ENCODE data around the gene TOMM5. TPM values are rescaled to one million over a fixed set of nuclear protein-coding genes. Genes with fewer than 3 reads are reported as not detected.

Gene TOMM5
- total and polyA plus RNA-seq, 2 experiments from 2014 or later: 63.3 to 264 TPM

DNA sequence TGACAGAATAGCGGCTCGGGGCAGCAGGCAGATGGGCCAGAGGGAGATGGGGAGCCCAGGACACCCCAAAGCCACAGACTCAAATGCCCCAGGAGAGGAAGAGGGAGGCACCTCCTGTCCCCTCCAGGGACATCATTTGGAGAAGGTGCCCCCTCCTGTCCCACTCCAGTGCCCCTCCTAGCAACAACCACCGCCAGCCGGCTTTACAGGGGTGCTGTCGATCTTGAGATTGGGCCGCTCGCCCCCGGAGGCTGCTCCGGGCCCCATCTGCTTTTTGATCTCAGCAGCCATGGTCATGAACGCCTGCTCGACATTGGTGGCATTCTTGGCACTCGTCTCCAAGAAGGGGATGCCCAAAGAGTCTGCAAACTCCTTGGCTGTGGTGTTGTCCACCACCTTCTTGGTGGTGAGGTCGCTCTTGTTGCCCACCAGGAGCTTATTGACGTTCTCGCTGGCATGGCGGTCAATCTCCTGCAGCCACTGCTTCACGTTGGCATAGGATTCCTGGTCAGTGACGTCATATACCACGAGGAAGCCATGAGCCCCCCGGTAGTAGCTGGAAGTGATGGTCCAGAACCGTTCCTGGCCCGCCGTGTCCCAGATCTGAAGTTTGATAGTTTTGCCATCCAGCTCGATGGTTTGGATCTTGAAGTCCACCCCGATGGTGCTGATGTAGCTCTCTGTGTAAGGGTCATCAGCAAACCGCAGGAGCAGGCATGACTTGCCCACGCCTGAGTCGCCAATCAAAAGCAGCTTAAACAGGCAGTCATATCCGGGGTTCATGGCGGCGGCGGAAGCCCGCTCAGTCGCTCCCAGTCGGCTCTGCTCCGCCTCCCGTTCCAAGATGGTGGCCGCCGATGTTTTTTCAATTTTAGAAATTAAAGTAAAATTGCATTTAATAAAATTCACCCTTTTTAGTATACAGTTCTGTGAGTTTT is 44.4 kb upstream of the TOMM5 start:
- DNase-seq (ENCODE audit: low read depth in 1 of 2, low spot score in 1 of 2): no peak
- Histone ChIP-seq H3K4me1 (ENCODE audit: low read depth) (no peaks in the 10 kb centered on the region), H3K27ac (no peak overlapping the region), H3K9me3 (ENCODE audit: low read depth) (no peaks in the 10 kb centered on the region), H3K4me3 (no peak overlapping the region), H3K36me3 (no peaks in the 10 kb centered on the region), H3K27me3 (peaks cover 10% of the 10 kb centered on the region)
- TF ChIP-seq, protein P1, sequence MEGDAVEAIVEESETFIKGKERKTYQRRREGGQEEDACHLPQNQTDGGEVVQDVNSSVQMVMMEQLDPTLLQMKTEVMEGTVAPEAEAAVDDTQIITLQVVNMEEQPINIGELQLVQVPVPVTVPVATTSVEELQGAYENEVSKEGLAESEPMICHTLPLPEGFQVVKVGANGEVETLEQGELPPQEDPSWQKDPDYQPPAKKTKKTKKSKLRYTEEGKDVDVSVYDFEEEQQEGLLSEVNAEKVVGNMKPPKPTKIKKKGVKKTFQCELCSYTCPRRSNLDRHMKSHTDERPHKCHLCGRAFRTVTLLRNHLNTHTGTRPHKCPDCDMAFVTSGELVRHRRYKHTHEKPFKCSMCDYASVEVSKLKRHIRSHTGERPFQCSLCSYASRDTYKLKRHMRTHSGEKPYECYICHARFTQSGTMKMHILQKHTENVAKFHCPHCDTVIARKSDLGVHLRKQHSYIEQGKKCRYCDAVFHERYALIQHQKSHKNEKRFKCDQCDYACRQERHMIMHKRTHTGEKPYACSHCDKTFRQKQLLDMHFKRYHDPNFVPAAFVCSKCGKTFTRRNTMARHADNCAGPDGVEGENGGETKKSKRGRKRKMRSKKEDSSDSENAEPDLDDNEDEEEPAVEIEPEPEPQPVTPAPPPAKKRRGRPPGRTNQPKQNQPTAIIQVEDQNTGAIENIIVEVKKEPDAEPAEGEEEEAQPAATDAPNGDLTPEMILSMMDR (IDR thresholded peaks at IDR 0.05; ENCODE audit: low read depth, low read length): no peak

DNA sequence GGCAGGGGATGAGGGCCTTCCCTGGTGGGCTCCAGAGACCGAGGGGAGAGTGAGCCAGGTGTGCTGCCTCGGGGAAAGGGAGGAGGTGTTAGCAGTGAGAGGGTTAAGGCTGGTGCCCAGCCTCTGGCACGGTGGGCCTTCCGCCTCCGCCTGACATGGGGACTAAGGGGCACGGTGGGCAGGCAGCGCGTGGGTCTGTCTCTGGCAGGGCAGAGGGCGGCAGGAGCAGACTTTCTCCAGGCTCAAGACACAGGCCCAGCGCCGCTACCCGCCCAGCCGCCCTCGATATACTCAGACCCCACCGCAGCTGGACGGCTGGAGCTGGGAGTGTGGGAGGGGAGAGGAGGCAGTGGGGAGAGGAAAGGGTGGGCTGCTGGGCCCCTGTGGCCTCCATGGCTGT is 43.4 kb upstream of the TOMM5 start:
- TF ChIP-seq, protein P1 (IDR thresholded peaks at IDR 0.05; ENCODE audit: low read depth, low read length): no peak
- Histone ChIP-seq H3K9me3 (ENCODE audit: low read depth) (no peaks in the 10 kb centered on the region), H3K27ac (no peak overlapping the region), H3K4me1 (ENCODE audit: low read depth) (no peaks in the 10 kb centered on the region), H3K4me3 (no peak overlapping the region), H3K27me3 (peaks cover under 1% of the 10 kb centered on the region), H3K36me3 (no peaks in the 10 kb centered on the region)
- DNase-seq (ENCODE audit: low read depth in 1 of 2, low spot score in 1 of 2): no peak

DNA sequence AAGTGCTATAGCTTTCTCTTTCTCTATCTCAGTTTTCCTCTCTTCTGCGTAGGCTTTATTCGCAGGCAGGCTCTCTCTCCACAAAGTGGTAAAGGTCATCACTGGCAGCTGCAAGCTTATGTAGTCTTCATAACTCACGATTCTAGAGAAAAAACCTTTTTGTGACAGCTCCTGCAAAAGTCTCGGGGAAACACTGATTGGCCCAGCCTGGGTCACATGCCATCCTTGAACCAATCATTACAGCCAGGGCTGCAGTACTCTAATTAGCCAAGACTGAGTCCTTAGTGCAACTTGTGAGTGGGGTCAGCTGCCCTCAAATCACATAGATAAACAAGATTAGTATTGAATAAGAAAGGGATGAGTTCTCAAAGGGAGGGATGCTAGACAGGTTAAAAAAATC is 40.1 kb upstream of the TOMM5 start:
- TF ChIP-seq, protein P1 (IDR thresholded peaks at IDR 0.05; ENCODE audit: low read depth, low read length): no peak
- Histone ChIP-seq H3K27me3 (no peaks in the 10 kb centered on the region), H3K9me3 (ENCODE audit: low read depth) (no peaks in the 10 kb centered on the region), H3K4me3 (no peak overlapping the region), H3K36me3 (no peaks in the 10 kb centered on the region), H3K4me1 (ENCODE audit: low read depth) (no peaks in the 10 kb centered on the region), H3K27ac (no peak overlapping the region)
- DNase-seq (ENCODE audit: low read depth in 1 of 2, low spot score in 1 of 2): no peak

DNA sequence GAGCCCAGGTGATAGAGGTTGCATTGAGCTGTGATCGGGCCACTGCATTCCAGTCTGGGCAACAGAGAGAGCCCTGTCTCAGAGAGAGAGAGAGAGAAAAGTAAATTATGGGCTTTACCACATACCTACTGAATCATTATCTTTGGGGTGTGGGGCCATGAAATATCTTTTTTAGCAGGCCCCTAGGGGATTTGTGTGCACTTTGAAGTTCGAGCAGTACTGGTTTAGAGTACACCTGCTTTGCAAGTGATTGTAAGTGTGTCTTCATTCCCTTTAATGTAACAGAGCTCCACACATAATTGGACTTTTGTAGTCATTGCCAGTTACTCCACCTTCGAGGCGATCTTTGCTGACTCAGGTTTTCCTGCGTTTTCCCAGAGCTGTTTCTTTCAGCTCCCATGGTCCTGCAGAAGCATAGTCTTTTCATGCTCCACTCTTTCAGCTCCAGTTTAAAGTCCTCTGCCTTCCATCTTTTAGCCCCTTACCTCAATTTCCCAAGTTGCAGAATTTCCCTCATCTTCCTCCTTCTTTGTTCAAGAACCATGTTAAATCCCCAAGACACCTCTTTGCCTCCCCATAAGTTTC is 34.4 kb upstream of the TOMM5 start:
- TF ChIP-seq, protein P1 (IDR thresholded peaks at IDR 0.05; ENCODE audit: low read depth, low read length): no peak
- Histone ChIP-seq H3K27ac (no peak overlapping the region), H3K4me3 (no peak overlapping the region), H3K36me3 (no peaks in the 10 kb centered on the region), H3K4me1 (ENCODE audit: low read depth) (no peaks in the 10 kb centered on the region), H3K9me3 (ENCODE audit: low read depth) (no peaks in the 10 kb centered on the region), H3K27me3 (no peaks in the 10 kb centered on the region)
- DNase-seq (ENCODE audit: low read depth in 1 of 2, low spot score in 1 of 2): no peak

DNA sequence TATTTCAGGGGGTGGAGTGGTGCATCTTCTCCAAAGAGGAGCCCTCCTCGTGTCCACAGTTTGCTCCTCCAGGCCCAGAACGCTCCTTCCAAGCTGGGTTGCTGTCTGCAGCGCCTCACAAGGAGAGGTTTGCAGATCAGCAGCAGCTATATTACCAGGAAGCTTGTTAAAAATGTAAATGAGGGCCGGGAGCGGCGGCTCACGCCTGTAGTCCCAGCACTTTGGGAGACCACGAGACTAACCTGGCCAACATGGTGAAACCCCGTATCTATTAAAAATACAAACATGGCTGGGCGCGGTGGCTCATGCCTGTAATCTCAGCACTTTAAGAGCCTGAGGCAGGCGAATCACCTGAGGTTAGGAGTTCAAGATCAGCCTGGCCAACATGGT is 33.4 kb upstream of the TOMM5 start:
- DNase-seq (ENCODE audit: low read depth in 1 of 2, low spot score in 1 of 2): no peak
- TF ChIP-seq, protein P1 (IDR thresholded peaks at IDR 0.05; ENCODE audit: low read depth, low read length): no peak
- no peaks in the 10 kb centered on the region for H3K4me1 ChIP-seq (ENCODE audit: low read depth)
- H3K9me3 ChIP-seq (ENCODE audit: low read depth): no peaks in the 10 kb centered on the region
- H3K27me3 ChIP-seq: no peaks in the 10 kb centered on the region
- no peak overlapping the region for H3K27ac ChIP-seq
- H3K36me3 ChIP-seq: no peaks in the 10 kb centered on the region
- no peak overlapping the region for H3K4me3 ChIP-seq
